HepG2 (cell line): ENCODE data around the gene PLK2. TPM values are rescaled to one million over a fixed set of nuclear protein-coding genes. Genes with fewer than 3 reads are reported as not detected.

Experiments used
- ATAC-seq: fragments of 200-7000 bp; cut with Tn5 transposase; 3 replicates; pipeline ENCODE4 v1.9.1; 2020; ENCODE audit warnings: mild to moderate bottlenecking, moderate library complexity
- BruUV-seq: library from RNA; stranded (reverse); fragments of 400-500 nt; replicated peaks from 2 replicates; lab custom pipeline; 2021; lab: Mats Ljungman, UMichigan
- CTCF ChIA-PET: fragments of 300-600 bp; formaldehyde crosslinking; extraction: SDS; loops from one replicate; lab custom pipeline; 2021; ENCODE audit warnings: low total read pairs, inconsistent platforms, low intra/inter-chr PET ratio; lab: Yijun Ruan, JAX
- POLR2A ChIA-PET: fragments of 350-600 bp; sonication (Branson Sonifier 250); formaldehyde crosslinking; loops from one replicate; lab custom pipeline; 2020; ENCODE audit warnings: antibody characterized with exemption, inconsistent platforms; lab: Yijun Ruan, JAX
- DNase-seq: peaks from one replicate; pipeline ENCODE4 v3.0.0-alpha.2; 2015; ENCODE audit warnings: low spot score
- FAIRE-seq: peaks from 3 replicates; lab custom pipeline; 2011; peaks lifted over from hg19 to GRCh38; lab: Jason Lieb, UNC
- H2AFZ ChIP-seq: one replicate; pipeline ENCODE4 v1.6.1; 2011; ENCODE audit warnings: low read length, inconsistent platforms
- H3K27ac ChIP-seq: fragments of 300-600 bp; 3 replicates; pipeline ENCODE4 v1.8.0; 2011; ENCODE audit warnings: mixed run types, mild to moderate bottlenecking, mixed read lengths, low read length, inconsistent platforms; ENCODE audit not compliant: insufficient read depth; ENCODE audit errors: extremely low read length
- H3K27me3 ChIP-seq, 2 experiments: fragments of 200-600 bp in 1 of 2; 2 replicates in 1 of 2; 3 replicates in 1 of 2; pipeline versions ENCODE4 v1.6.0 to v1.8.0; 2011; ENCODE audit warnings: low read length in 2 of 2, mild to moderate bottlenecking in 2 of 2, moderate library complexity in 2 of 2, inconsistent platforms in 1 of 2; ENCODE audit not compliant: insufficient read depth in 2 of 2, control insufficient read depth in 1 of 2
- H3K36me3 ChIP-seq, 2 experiments: fragments of 200-600 bp in 1 of 2; replicated peaks in 1 of 2; 2 replicates in 1 of 2; 3 replicates in 1 of 2; pipeline versions ENCODE4 v1.5.1 to v1.8.0; 2011; ENCODE audit warnings: low read length in 2 of 2, inconsistent platforms in 1 of 2; ENCODE audit not compliant: insufficient read depth in 2 of 2, control insufficient read depth in 1 of 2
- H3K4me1 ChIP-seq: 2 replicates; pipeline ENCODE4 v1.5.1; 2012; ENCODE audit warnings: low read length, inconsistent platforms; ENCODE audit not compliant: insufficient read depth
- H3K4me2 ChIP-seq: 2 replicates; pipeline ENCODE4 v1.6.0; 2011; ENCODE audit warnings: low read depth, low read length, inconsistent platforms
- H3K4me3 ChIP-seq, 3 experiments: fragments of 200-600 bp in 1 of 3; sonication (generic), shearing (Covaris generic) in 1 of 3; replicated peaks in 1 of 3; 2 replicates each; pipeline ENCODE4 v1.5.1; 2011 to 2016; ENCODE audit warnings: low read length in 3 of 3, inconsistent platforms in 2 of 3, low read depth in 2 of 3, mild to moderate bottlenecking in 2 of 3, control low read depth in 1 of 3, mixed read lengths in 1 of 3; ENCODE audit not compliant: insufficient read depth in 1 of 3
- H3K79me2 ChIP-seq: one replicate; pipeline ENCODE4 v1.6.1; 2011; ENCODE audit warnings: low read length, inconsistent platforms; ENCODE audit not compliant: insufficient read depth
- H3K9ac ChIP-seq: 2 replicates; pipeline ENCODE4 v1.6.0; 2011; ENCODE audit warnings: mild to moderate bottlenecking, low read depth, low read length, inconsistent platforms; ENCODE audit not compliant: insufficient read depth
- H3K9me3 ChIP-seq: 2 replicates; pipeline ENCODE4 v1.5.1; 2012; ENCODE audit warnings: mild to moderate bottlenecking, low read length
- H4K20me1 ChIP-seq: 2 replicates; pipeline ENCODE4 v1.6.0; 2011; ENCODE audit warnings: inconsistent platforms, mild to moderate bottlenecking, low read length, moderate library complexity; ENCODE audit not compliant: insufficient read depth
- ASH2L ChIP-seq: fragments of 300-600, 200-600 bp; sonication (generic); IDR thresholded peaks from 2 replicates; pipeline ENCODE4 v1.7.0; 2017; ENCODE audit warnings: low read depth, mild to moderate bottlenecking, moderate library complexity, mixed read lengths, low read length; ENCODE audit not compliant: insufficient read length
- CC2D1A ChIP-seq: sonication (generic); formaldehyde crosslinking; IDR thresholded peaks from 2 replicates; pipeline ENCODE4 v1.8.1; 2023; ENCODE audit warnings: mild to moderate bottlenecking, missing genetic modification reagents
- GLI4 ChIP-seq: sonication (generic); formaldehyde crosslinking; IDR thresholded peaks from 2 replicates; pipeline ENCODE4 v1.5.1; 2020; ENCODE audit warnings: missing genetic modification reagents, mild to moderate bottlenecking, moderate library complexity, borderline replicate concordance
- HNRNPK ChIP-seq: fragments of 200-400 bp; formaldehyde crosslinking; IDR thresholded peaks from 2 replicates; pipeline ENCODE4 v1.6.1; 2018; ENCODE audit warnings: low read length, low read depth, moderate library complexity, mild to moderate bottlenecking; ENCODE audit not compliant: poor library complexity, severe bottlenecking
- KMT2A ChIP-seq: sonication (generic); formaldehyde crosslinking; IDR thresholded peaks from 2 replicates; pipeline ENCODE4 v1.4.0; 2020; ENCODE audit warnings: missing genetic modification reagents
- MBNL3 ChIP-seq: fragments of 250-450 bp; sonication (Bioruptor Pico); conservative IDR thresholded peaks from 2 replicates; pipeline ENCODE4 v1.8.0; 2022; ENCODE audit warnings: mild to moderate bottlenecking, inconsistent platforms
- NR3C1 ChIP-seq: sonication (generic); formaldehyde crosslinking; IDR thresholded peaks from 2 replicates; pipeline ENCODE4 v1.4.0; 2020; ENCODE audit warnings: missing genetic modification reagents
- SIX1 ChIP-seq: sonication (generic); formaldehyde crosslinking; IDR thresholded peaks from 2 replicates; pipeline ENCODE4 v1.4.0; 2020; ENCODE audit warnings: missing genetic modification reagents, borderline replicate concordance
- ZMAT3 ChIP-seq: sonication (generic); formaldehyde crosslinking; conservative IDR thresholded peaks from 2 replicates; pipeline ENCODE4 v1.7.0; 2021; ENCODE audit warnings: missing genetic modification reagents
- ZNF207 ChIP-seq: fragments of 450-650 bp; IDR thresholded peaks from 2 replicates; pipeline ENCODE4 v1.6.1; 2016; ENCODE audit warnings: antibody characterized with exemption, borderline replicate concordance
- ZNF260 ChIP-seq: sonication (generic); formaldehyde crosslinking; IDR thresholded peaks from 2 replicates; pipeline ENCODE4 v1.4.0; 2020; ENCODE audit warnings: missing genetic modification reagents, low read depth, mild to moderate bottlenecking, borderline replicate concordance
- ZNF337 ChIP-seq: sonication (generic); formaldehyde crosslinking; IDR thresholded peaks from 2 replicates; pipeline ENCODE4 v1.5.1; 2020; ENCODE audit warnings: missing genetic modification reagents, low read depth, mild to moderate bottlenecking, borderline replicate concordance
- ZNF383 ChIP-seq: sonication (generic); formaldehyde crosslinking; IDR thresholded peaks from 2 replicates; pipeline ENCODE4 v1.4.0; 2020; ENCODE audit warnings: missing genetic modification reagents, mild to moderate bottlenecking, borderline replicate concordance
- ZNF430 ChIP-seq: sonication (generic); formaldehyde crosslinking; IDR thresholded peaks from 2 replicates; pipeline ENCODE4 v1.9.0; 2021; ENCODE audit warnings: mild to moderate bottlenecking, missing genetic modification reagents
- ZNF432 ChIP-seq: sonication (generic); formaldehyde crosslinking; IDR thresholded peaks from 2 replicates; pipeline ENCODE4 v1.5.0; 2020; ENCODE audit warnings: missing genetic modification reagents, mild to moderate bottlenecking, borderline replicate concordance
- ZNF672 ChIP-seq: sonication (generic); formaldehyde crosslinking; IDR thresholded peaks from 2 replicates; pipeline ENCODE4 v1.8.1; 2022; ENCODE audit warnings: missing genetic modification reagents
- ZNF724P ChIP-seq: sonication (generic); formaldehyde crosslinking; IDR thresholded peaks from 2 replicates; pipeline ENCODE4 v1.8.0; 2022; ENCODE audit warnings: missing genetic modification reagents, borderline replicate concordance
- ZNF775 ChIP-seq: sonication (generic); formaldehyde crosslinking; IDR thresholded peaks from 2 replicates; pipeline ENCODE4 v1.4.0; 2020; ENCODE audit warnings: missing genetic modification reagents, mild to moderate bottlenecking, moderate library complexity, borderline replicate concordance
- WGBS: methylation state at CpG from one replicate; pipeline ENCODE4 v1.1.6; 2017; ENCODE audit warnings: low lambda C conversion rate; 5-methylcytosine and 5-hydroxymethylcytosine counted together
- in situ Hi-C: cut with HindIII; loops from 2 replicates; pipeline ENCODE4 v1.10.0; 2017; ENCODE audit warnings: low pct_unique_long_range_greater_than_20kb; ENCODE audit not compliant: extremely low pct_ligation_motif_present
- intact Hi-C: fragments of 100-400 bp; cut with micrococcal nuclease; formaldehyde crosslinking; loops from one replicate; pipeline ENCODE4 v1.10.0; 2022; ENCODE audit not compliant: unreplicated experiment
- polyA plus RNA-seq, 8 experiments: library from polyadenylated mRNA; depleted of rRNA in 3 of 8; stranded (reverse) in 7 of 8; unstranded in 1 of 8; fragments of >200 nt; fragmentation: Illumina TruSeq in 4 of 8; extraction: Trizol in 4 of 8; gene quantifications; 2 replicates each; pipeline versions ENCODE4 v1.2.1 to v1.2.3, GENCODE V29; 2011 to 2016; ENCODE audit warnings: low read depth in 4 of 8, missing spikeins in 1 of 8, mixed read lengths in 1 of 8; ENCODE audit not compliant: insufficient read depth in 1 of 8
- total RNA-seq, 5 experiments: library from RNA; depleted of rRNA; stranded (reverse); fragments of >200 nt; fragmentation: Illumina TruSeq; extraction: Trizol; gene quantifications; 2 replicates each; pipeline ENCODE4 v1.2.3, GENCODE V29; 2016; ENCODE audit warnings: low read depth in 1 of 5
- TF ChIP-seq, protein P1 (sequence below): IDR thresholded peaks from 2 replicates; pipeline ENCODE4 v1.6.1; 2012; ENCODE audit warnings: low read length, improper control_type of control experiment

PLK2 gene
- total and polyA plus RNA-seq, 2 of the 13 experiments (the other 11 are each of a cell fraction or from before 2014, with no cell fraction given): 9.6 to 29.6 TPM

DNA sequence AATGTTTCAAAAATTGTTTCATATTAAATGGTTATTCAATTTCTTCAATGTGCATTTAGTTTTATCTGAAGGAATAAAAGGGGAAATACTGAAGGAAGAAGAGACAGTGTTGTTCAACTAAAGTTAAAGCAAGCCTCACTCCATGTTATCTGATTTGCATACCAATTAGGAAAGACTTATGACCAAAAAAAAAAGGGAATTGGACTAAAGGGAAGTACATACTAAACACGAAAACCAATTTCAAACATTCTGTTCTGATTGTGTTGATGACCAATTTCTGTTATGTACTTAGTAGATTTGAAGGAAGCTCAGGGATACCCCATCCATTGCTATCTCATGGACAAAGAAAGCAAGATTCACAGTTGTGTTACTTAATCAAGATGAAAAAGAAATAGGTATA is 26.4 kb upstream of the PLK2 start:
- intact Hi-C loops: no loop called here
- FAIRE-seq (no peak), DNase-seq (no peak), ATAC-seq (no peak)
- no peaks in the 10 kb centered on the region for H3K9me3 ChIP-seq
- no peaks in the 10 kb centered on the region for H3K4me1 ChIP-seq
- no TSS peak for BruUV-seq
- H3K36me3 ChIP-seq: no peaks in the 10 kb centered on the region
- in situ Hi-C loops: no loop called here
- H3K27ac ChIP-seq: no peak overlapping the region
- POLR2A ChIA-PET: no interaction called here
- H3K4me3 ChIP-seq: no peak overlapping the region
- TF ChIP-seq GLI4 (no peak), SIX1 (CRISPR knock-in tag) (no peak), ZNF672 (no peak), KMT2A (no peak), MBNL3 (CRISPR knock-in tag) (no peak), ZNF337 (no peak), ZNF383 (CRISPR knock-in tag) (no peak), CC2D1A (CRISPR knock-in tag) (no peak), ZNF260 (no peak)
- TF ChIP-seq, all 625 proteins: peak for 0
- no peak overlapping the region for H3K4me2 ChIP-seq
- peaks cover 0 to 3% of the 10 kb centered on the region in 2 experiments; a peak in 1 of 5 replicates for H3K27me3 ChIP-seq
- CTCF ChIA-PET: no interaction called here
- no peak overlapping the region for H2AFZ ChIP-seq
- H3K9ac ChIP-seq: no peak overlapping the region
- no peaks in the 10 kb centered on the region for H3K79me2 ChIP-seq
- no peaks in the 10 kb centered on the region for H4K20me1 ChIP-seq
- WGBS: 11% methylated on average over 1 of the region's 1 CpG

DNA sequence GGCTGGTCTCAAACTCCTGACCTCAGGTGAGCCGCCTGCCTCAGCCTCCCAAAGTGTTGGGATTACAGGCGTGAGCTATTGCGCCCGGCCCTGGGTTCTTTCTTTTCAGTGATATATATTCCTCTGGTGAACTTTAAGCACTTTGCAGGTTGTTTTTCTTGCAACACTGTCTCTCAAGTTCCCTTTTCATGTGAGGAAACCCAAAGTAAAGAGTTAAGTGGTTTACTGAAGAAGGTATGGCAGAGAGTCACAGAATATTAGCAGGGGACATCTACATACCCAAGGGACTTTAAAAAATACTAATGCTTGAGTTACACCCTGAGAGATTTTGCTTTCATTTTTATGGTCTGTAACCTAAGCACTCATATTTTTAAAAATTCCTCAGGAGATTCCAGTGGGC is 24.6 kb upstream of the PLK2 start:
- WGBS: 22% methylated on average over 4 of the region's 4 CpGs
- FAIRE-seq (no peak), DNase-seq (no peak), ATAC-seq (no peak)
- H3K4me3 ChIP-seq: no peak overlapping the region
- no peaks in the 10 kb centered on the region for H3K4me1 ChIP-seq
- H3K9me3 ChIP-seq: no peaks in the 10 kb centered on the region
- H3K4me2 ChIP-seq: no peak overlapping the region
- H3K79me2 ChIP-seq: no peaks in the 10 kb centered on the region
- no peaks in the 10 kb centered on the region for H4K20me1 ChIP-seq
- POLR2A ChIA-PET: no interaction called here
- no TSS peak for BruUV-seq
- intact Hi-C loops (no loop called here), in situ Hi-C loops (no loop called here)
- CTCF ChIA-PET: no interaction called here
- no peaks in the 10 kb centered on the region for H3K36me3 ChIP-seq
- H3K9ac ChIP-seq: no peak overlapping the region
- H2AFZ ChIP-seq: no peak overlapping the region
- no peak overlapping the region for H3K27ac ChIP-seq
- peaks cover 0 to 3% of the 10 kb centered on the region in 2 experiments; a peak in 1 of 5 replicates for H3K27me3 ChIP-seq
- TF ChIP-seq ZMAT3 (CRISPR knock-in tag) (no peak), ZNF430 (CRISPR knock-in tag) (no peak), ASH2L (no peak), ZNF775 (no peak), NR3C1 (no peak), HNRNPK (no peak), ZNF724P (CRISPR knock-in tag) (no peak), ZNF207 (no peak), ZNF432 (CRISPR knock-in tag) (no peak)
- TF ChIP-seq, protein P1, sequence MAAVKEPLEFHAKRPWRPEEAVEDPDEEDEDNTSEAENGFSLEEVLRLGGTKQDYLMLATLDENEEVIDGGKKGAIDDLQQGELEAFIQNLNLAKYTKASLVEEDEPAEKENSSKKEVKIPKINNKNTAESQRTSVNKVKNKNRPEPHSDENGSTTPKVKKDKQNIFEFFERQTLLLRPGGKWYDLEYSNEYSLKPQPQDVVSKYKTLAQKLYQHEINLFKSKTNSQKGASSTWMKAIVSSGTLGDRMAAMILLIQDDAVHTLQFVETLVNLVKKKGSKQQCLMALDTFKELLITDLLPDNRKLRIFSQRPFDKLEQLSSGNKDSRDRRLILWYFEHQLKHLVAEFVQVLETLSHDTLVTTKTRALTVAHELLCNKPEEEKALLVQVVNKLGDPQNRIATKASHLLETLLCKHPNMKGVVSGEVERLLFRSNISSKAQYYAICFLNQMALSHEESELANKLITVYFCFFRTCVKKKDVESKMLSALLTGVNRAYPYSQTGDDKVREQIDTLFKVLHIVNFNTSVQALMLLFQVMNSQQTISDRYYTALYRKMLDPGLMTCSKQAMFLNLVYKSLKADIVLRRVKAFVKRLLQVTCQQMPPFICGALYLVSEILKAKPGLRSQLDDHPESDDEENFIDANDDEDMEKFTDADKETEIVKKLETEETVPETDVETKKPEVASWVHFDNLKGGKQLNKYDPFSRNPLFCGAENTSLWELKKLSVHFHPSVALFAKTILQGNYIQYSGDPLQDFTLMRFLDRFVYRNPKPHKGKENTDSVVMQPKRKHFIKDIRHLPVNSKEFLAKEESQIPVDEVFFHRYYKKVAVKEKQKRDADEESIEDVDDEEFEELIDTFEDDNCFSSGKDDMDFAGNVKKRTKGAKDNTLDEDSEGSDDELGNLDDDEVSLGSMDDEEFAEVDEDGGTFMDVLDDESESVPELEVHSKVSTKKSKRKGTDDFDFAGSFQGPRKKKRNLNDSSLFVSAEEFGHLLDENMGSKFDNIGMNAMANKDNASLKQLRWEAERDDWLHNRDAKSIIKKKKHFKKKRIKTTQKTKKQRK: no peak
